Ovary (tissue), 3 donors: ENCODE measurements around the gene PWWP2B.

Experiments
- CTCF ChIP-seq, 3 donors: fragments of 450-650 bp in 2 of 3; fragments of 200-600 bp in 1 of 3; IDR thresholded peaks; one replicate each; pipeline versions ENCODE4 v1.5.1 to v1.8.0; 2016 to 2022; ENCODE audit warnings: antibody characterized with exemption in 3 of 3, mild to moderate bottlenecking in 1 of 3
- EP300 ChIP-seq: sonication (generic); formaldehyde crosslinking; IDR thresholded peaks from one replicate; pipeline ENCODE4 v1.6.1; 2017; ENCODE audit warnings: antibody characterized with exemption
- donor health status: DM: no; HTN: no; CAD: no.

- no peak for TF ChIP-seq CTCF (IDR thresholded peaks at IDR 0.05)
- TF ChIP-seq EP300: no peak
These were observed 16.5 kb downstream of the PWWP2B start for GRCh38 chr10:132413226-132414205.
